ENCODE results near the gene AZU1. TPM values are rescaled to one million over a fixed set of nuclear protein-coding genes. Genes with fewer than 3 reads are reported as not detected.

Gene AZU1
- total and polyA plus RNA-seq, 7 donors: 0.69 TPM; not detected in 6

DNA sequence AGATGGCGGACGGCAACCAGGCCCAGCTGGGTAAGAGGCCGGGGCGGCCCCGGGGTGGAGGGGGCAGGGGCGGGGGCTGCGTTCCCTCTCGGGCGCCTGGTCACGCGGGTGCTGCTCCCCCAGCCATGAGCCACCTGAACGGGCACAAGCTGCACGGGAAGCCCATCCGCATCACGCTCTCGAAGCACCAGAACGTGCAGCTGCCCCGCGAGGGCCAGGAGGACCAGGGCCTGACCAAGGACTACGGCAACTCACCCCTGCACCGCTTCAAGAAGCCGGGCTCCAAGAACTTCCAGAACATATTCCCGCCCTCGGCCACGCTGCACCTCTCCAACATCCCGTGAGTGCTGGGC is 19.2 kb upstream of the AZU1 start:
- TF ChIP-seq, protein P1, sequence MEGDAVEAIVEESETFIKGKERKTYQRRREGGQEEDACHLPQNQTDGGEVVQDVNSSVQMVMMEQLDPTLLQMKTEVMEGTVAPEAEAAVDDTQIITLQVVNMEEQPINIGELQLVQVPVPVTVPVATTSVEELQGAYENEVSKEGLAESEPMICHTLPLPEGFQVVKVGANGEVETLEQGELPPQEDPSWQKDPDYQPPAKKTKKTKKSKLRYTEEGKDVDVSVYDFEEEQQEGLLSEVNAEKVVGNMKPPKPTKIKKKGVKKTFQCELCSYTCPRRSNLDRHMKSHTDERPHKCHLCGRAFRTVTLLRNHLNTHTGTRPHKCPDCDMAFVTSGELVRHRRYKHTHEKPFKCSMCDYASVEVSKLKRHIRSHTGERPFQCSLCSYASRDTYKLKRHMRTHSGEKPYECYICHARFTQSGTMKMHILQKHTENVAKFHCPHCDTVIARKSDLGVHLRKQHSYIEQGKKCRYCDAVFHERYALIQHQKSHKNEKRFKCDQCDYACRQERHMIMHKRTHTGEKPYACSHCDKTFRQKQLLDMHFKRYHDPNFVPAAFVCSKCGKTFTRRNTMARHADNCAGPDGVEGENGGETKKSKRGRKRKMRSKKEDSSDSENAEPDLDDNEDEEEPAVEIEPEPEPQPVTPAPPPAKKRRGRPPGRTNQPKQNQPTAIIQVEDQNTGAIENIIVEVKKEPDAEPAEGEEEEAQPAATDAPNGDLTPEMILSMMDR (IDR thresholded peaks at IDR 0.05): no peak
- Histone ChIP-seq H3K36me3 (ENCODE audit: insufficient read depth in 1 of 2, low read depth in 1 of 2) (peaks cover 21 to 97% of the 10 kb centered on the region in 2 donors), H3K4me1 (peaks cover 5% of the 10 kb centered on the region), H3K9me3 (no peaks in the 10 kb centered on the region), H3K27me3 (ENCODE audit: insufficient read depth in 3 of 3, low read length in 2 of 3) (no peaks in the 10 kb centered on the region), H3K27ac (no peak overlapping the region), H3K4me3 (no peak overlapping the region)
- WGBS, 3 donors: 90 to 93% (median 90%) methylated on average over 25 to 26 of the region's 26 CpGs
- DNase-seq: no peak
- ATAC-seq: no peak
- intact Hi-C loops (cut with DNase I): no loop called here

DNA sequence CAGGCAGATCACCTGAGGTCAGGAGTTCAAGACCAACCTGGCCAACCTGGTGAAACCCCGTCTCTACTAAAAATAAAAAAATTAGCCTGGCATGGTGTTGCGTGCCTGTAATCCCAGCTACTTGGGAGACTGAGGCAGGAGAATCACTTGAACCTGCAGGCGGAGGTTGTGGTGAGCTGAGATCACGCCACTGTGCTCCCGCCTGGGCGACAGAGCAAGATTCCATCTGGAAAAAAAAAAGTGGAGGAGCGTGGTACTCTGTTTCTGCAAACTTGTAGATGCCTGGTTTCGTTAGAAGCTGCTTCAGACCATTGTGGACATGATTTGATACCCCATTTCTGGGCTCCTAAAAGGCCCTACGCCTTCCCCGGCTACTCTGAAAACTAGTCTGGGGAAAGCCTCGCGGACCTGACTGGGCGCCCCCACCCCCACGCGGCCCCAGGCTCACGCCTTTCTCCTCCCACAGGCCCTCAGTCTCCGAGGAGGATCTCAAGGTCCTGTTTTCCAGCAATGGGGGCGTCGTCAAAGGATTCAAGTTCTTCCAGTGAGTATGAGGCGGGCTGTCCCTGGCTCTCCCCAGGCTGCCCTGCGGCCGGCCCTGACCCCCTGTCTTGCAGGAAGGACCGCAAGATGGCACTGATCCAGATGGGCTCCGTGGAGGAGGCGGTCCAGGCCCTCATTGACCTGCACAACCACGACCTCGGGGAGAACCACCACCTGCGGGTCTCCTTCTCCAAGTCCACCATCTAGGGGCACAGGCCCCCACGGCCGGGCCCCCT is 17.4 kb upstream of the AZU1 start:
- intact Hi-C loops (cut with DNase I): no loop called here
- WGBS, 3 donors: 83 to 84% (median 83%) methylated on average over 30 of the region's 30 CpGs
- Histone ChIP-seq H3K27me3 (ENCODE audit: insufficient read depth in 3 of 3, low read length in 2 of 3) (no peaks in the 10 kb centered on the region), H3K36me3 (ENCODE audit: insufficient read depth in 1 of 2, low read depth in 1 of 2) (peaks cover 16 to 78% of the 10 kb centered on the region in 2 donors), H3K4me3 (no peak overlapping the region), H3K9me3 (no peaks in the 10 kb centered on the region), H3K27ac (no peak overlapping the region), H3K4me1 (peaks cover 5% of the 10 kb centered on the region)
- TF ChIP-seq, protein P1 (IDR thresholded peaks at IDR 0.05): no peak
- ATAC-seq (no peak), DNase-seq (no peak)

DNA sequence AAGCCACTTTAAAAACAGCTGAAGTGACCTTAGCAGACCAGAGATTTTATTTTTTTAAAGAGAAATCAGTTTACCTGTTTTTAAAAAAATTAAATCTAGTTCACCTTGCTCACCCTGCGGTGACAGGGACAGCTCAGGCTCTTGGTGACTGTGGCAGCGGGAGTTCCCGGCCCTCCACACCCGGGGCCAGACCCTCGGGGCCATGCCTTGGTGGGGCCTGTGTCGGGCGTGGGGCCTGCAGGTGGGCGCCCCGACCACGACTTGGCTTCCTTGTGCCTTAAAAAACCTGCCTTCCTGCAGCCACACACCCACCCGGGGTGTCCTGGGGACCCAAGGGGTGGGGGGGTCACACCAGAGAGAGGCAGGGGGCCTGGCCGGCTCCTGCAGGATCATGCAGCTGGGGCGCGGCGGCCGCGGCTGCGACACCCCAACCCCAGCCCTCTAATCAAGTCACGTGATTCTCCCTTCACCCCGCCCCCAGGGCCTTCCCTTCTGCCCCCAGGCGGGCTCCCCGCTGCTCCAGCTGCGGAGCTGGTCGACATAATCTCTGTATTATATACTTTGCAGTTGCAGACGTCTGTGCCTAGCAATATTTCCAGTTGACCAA is 16.7 kb upstream of the AZU1 start:
- peaks cover 12 to 71% of the 10 kb centered on the region in 2 donors for H3K36me3 ChIP-seq (ENCODE audit: insufficient read depth in 1 of 2, low read depth in 1 of 2)
- TF ChIP-seq, protein P1 (IDR thresholded peaks at IDR 0.05): no peak
- no peaks in the 10 kb centered on the region for H3K9me3 ChIP-seq
- ATAC-seq (no peak), DNase-seq (no peak)
- H3K4me3 ChIP-seq: no peak overlapping the region
- 77 to 85% (median 83%) methylated on average over 20 to 25 of the region's 25 CpGs for WGBS, 3 donors
- H3K27me3 ChIP-seq (ENCODE audit: insufficient read depth in 3 of 3, low read length in 2 of 3): no peaks in the 10 kb centered on the region
- intact Hi-C loops (cut with DNase I): no loop called here
- H3K4me1 ChIP-seq: peaks cover 5% of the 10 kb centered on the region
- H3K27ac ChIP-seq: no peak overlapping the region

DNA sequence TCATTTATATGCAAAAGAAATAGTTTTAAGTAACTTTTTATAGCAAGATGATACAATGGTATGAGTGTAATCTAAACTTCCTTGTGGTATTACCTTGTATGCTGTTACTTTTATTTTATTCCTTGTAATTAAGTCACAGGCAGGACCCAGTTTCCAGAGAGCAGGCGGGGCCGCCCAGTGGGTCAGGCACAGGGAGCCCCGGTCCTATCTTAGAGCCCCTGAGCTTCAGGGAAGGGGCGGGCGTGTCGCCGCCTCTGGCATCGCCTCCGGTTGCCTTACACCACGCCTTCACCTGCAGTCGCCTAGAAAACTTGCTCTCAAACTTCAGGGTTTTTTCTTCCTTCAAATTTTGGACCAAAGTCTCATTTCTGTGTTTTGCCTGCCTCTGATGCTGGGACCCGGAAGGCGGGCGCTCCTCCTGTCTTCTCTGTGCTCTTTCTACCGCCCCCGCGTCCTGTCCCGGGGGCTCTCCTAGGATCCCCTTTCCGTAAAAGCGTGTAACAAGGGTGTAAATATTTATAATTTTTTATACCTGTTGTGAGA is 16.1 kb upstream of the AZU1 start:
- Histone ChIP-seq H3K4me1 (peaks cover 4% of the 10 kb centered on the region), H3K9me3 (no peaks in the 10 kb centered on the region), H3K36me3 (ENCODE audit: insufficient read depth in 1 of 2, low read depth in 1 of 2) (peaks cover 9 to 65% of the 10 kb centered on the region in 2 donors), H3K4me3 (no peak overlapping the region), H3K27me3 (ENCODE audit: insufficient read depth in 3 of 3, low read length in 2 of 3) (no peaks in the 10 kb centered on the region), H3K27ac (no peak overlapping the region)
- TF ChIP-seq, protein P1 (IDR thresholded peaks at IDR 0.05): no peak
- WGBS, 3 donors: 91 to 95% (median 94%) methylated on average over 20 of the region's 20 CpGs
- intact Hi-C loops (cut with DNase I): no loop called here
- DNase-seq: no peak
- no peak for ATAC-seq
